Measurements from ENCODE around the gene KCTD14. TPM values are rescaled to one million over a fixed set of nuclear protein-coding genes. Genes with fewer than 3 reads are reported as not detected.
"Not testable (repeated sequence)": the region's sequence is repeated elsewhere in the genome, so short reads cannot be mapped to it uniquely, and the experiment has no call there.

The KCTD14 gene
- total RNA-seq, 1 experiment from 2014 or later = 0.24 TPM

GRCh38 chr11:78019808-78020207 lies 3.3 kb downstream of the KCTD14 start:
- H3K36me3 ChIP-seq = no peaks in the 10 kb centered on the region
- no peak overlapping the region for H3K4me3 ChIP-seq
- no peak for DNase-seq
- no peaks in the 10 kb centered on the region for H3K27me3 ChIP-seq
- H3K9me3 ChIP-seq (replicated peaks) = no peaks in the 10 kb centered on the region
- no peak overlapping the region for H3K27ac ChIP-seq
- peaks cover 5% of the 10 kb centered on the region; the same call in 1 of the 2 replicates for H3K4me1 ChIP-seq

GRCh38 chr11:78015878-78016277 lies 7.2 kb downstream of the KCTD14 start:
- H3K9me3 ChIP-seq (replicated peaks) = no peaks in the 10 kb centered on the region
- DNase-seq = no peak
- H3K27ac ChIP-seq = no peak overlapping the region

GRCh38 chr11:78014937-78015520 lies 8.0 kb downstream of the KCTD14 start:
- not testable (repeated sequence) for H3K4me3 ChIP-seq

More at GRCh38 chr11:78015878-78016277, 7.2 kb downstream of the KCTD14 start:
- Histone ChIP-seq H3K36me3 (no peaks in the 10 kb centered on the region), H3K4me3 (no peak overlapping the region), H3K27me3 (no peaks in the 10 kb centered on the region), H3K4me1 (peaks cover 5% of the 10 kb centered on the region; the same call in 1 of the 2 replicates)

GRCh38 chr11:78011301-78011700 lies 11.8 kb downstream of the KCTD14 start:
- no peaks in the 10 kb centered on the region for H3K9me3 ChIP-seq (replicated peaks)
- H3K4me3 ChIP-seq = no peak overlapping the region
- DNase-seq = no peak
- H3K36me3 ChIP-seq = no peaks in the 10 kb centered on the region
- no peaks in the 10 kb centered on the region for H3K27me3 ChIP-seq
- no peak overlapping the region for H3K27ac ChIP-seq
- H3K4me1 ChIP-seq = no peaks in the 10 kb centered on the region

More at GRCh38 chr11:78014937-78015520, 8.0 kb downstream of the KCTD14 start:
- not testable (repeated sequence) for H3K9me3 ChIP-seq (replicated peaks); H3K27ac ChIP-seq; DNase-seq; H3K4me1 ChIP-seq; H3K27me3 ChIP-seq; H3K36me3 ChIP-seq

GRCh38 chr11:78010755-78011154 lies 12.3 kb downstream of the KCTD14 start:
- DNase-seq = no peak
- no peaks in the 10 kb centered on the region for H3K4me1 ChIP-seq
- H3K27me3 ChIP-seq = no peaks in the 10 kb centered on the region
- no peaks in the 10 kb centered on the region for H3K36me3 ChIP-seq
- H3K9me3 ChIP-seq (replicated peaks) = no peaks in the 10 kb centered on the region
- H3K27ac ChIP-seq = no peak overlapping the region
- H3K4me3 ChIP-seq = no peak overlapping the region

- Histone ChIP-seq H3K4me3 (no peak overlapping the region), H3K9me3 (replicated peaks) (no peaks in the 10 kb centered on the region), H3K4me1 (no peaks in the 10 kb centered on the region), H3K27ac (no peak overlapping the region), H3K36me3 (no peaks in the 10 kb centered on the region), H3K27me3 (no peaks in the 10 kb centered on the region)
- no peak for DNase-seq
Observed at GRCh38 chr11:78010304-78010703, 12.8 kb downstream of the KCTD14 start.

GRCh38 chr11:78009062-78009461 lies 14.0 kb downstream of the KCTD14 start:
- H3K9me3 ChIP-seq (replicated peaks) = no peaks in the 10 kb centered on the region
- no peaks in the 10 kb centered on the region for H3K27me3 ChIP-seq
- H3K4me1 ChIP-seq = no peaks in the 10 kb centered on the region
- DNase-seq = no peak
- H3K27ac ChIP-seq = no peak overlapping the region
- no peak overlapping the region for H3K4me3 ChIP-seq
- no peaks in the 10 kb centered on the region for H3K36me3 ChIP-seq

- peak; percentile 59 to 86 for DNase-seq
- no peaks in the 10 kb centered on the region for H3K36me3 ChIP-seq
Observed at GRCh38 chr11:78000193-78000592, 22.9 kb downstream of the KCTD14 start.

GRCh38 chr11:77999446-78000030 lies 23.5 kb downstream of the KCTD14 start:
- no peaks in the 10 kb centered on the region for H3K4me1 ChIP-seq
- DNase-seq = no peak
- no peak overlapping the region for H3K4me3 ChIP-seq
- H3K36me3 ChIP-seq = no peaks in the 10 kb centered on the region
- H3K9me3 ChIP-seq (replicated peaks) = no peaks in the 10 kb centered on the region
- H3K27ac ChIP-seq = no peak overlapping the region
- H3K27me3 ChIP-seq = no peaks in the 10 kb centered on the region

More at GRCh38 chr11:78000193-78000592, 22.9 kb downstream of the KCTD14 start:
- H3K9me3 ChIP-seq (replicated peaks) = no peaks in the 10 kb centered on the region
- no peak overlapping the region for H3K4me3 ChIP-seq
- no peaks in the 10 kb centered on the region for H3K27me3 ChIP-seq
- H3K27ac ChIP-seq = no peak overlapping the region
- no peaks in the 10 kb centered on the region for H3K4me1 ChIP-seq

- DNase-seq = peak; percentile 99 to 100
- Histone ChIP-seq H3K4me3 (peak within 1 kb of the TSS; percentile 76), H3K27ac (peak within 1 kb of the TSS; percentile 64), H3K27me3 (no peaks in the 10 kb centered on the region), H3K4me1 (no peaks in the 10 kb centered on the region), H3K9me3 (replicated peaks) (no peaks in the 10 kb centered on the region), H3K36me3 (peaks cover 6% of the 10 kb centered on the region; the same call in 1 of the 2 replicates)
Observed at GRCh38 chr11:77994434-77995362, 28.4 kb downstream of the KCTD14 start, which contains the start of gene INTS4. Gene INTS4, minus strand, starts transcription at chr11:77994668. Its CDS starts 25 bp downstream, at chr11:77994643.

- Histone ChIP-seq H3K27me3 (no peaks in the 10 kb centered on the region), H3K36me3 (peaks cover 6% of the 10 kb centered on the region; the same call in 1 of the 2 replicates), H3K27ac (peak overlapping the region; percentile 49; the same call in 1 of the 2 replicates), H3K4me3 (peak overlapping the region; percentile 76), H3K4me1 (no peaks in the 10 kb centered on the region), H3K9me3 (replicated peaks) (no peaks in the 10 kb centered on the region)
- no peak for DNase-seq
Observed at GRCh38 chr11:77993902-77994301, 29.2 kb downstream of the KCTD14 start.

- Histone ChIP-seq H3K4me1 (no peaks in the 10 kb centered on the region), H3K9me3 (replicated peaks) (no peaks in the 10 kb centered on the region), H3K27ac (no peak overlapping the region), H3K27me3 (no peaks in the 10 kb centered on the region), H3K4me3 (no peak overlapping the region), H3K36me3 (peaks cover 19% of the 10 kb centered on the region; the same call in 1 of the 2 replicates)
- DNase-seq = no peak
Observed at GRCh38 chr11:77990981-77991380, 32.1 kb downstream of the KCTD14 start.

GRCh38 chr11:77986456-77986855 lies 36.6 kb downstream of the KCTD14 start:
- H3K36me3 ChIP-seq = peaks cover 23% of the 10 kb centered on the region
- not testable (repeated sequence) for H3K4me1 ChIP-seq; H3K9me3 ChIP-seq (replicated peaks); H3K4me3 ChIP-seq; H3K27ac ChIP-seq; DNase-seq; H3K27me3 ChIP-seq

GRCh38 chr11:77981346-77981947 lies 41.6 kb downstream of the KCTD14 start:
- H3K36me3 ChIP-seq = peaks cover 27% of the 10 kb centered on the region
- H3K9me3 ChIP-seq (replicated peaks) = no peaks in the 10 kb centered on the region; the same call in 1 of the 2 replicates
- H3K27me3 ChIP-seq = no peaks in the 10 kb centered on the region
- no peaks in the 10 kb centered on the region for H3K4me1 ChIP-seq
- no peak overlapping the region for H3K27ac ChIP-seq
- no peak for DNase-seq
- no peak overlapping the region for H3K4me3 ChIP-seq
